Endothelial cell (in vitro differentiated cells): ENCODE measurements around the gene H2BK1. TPM values are rescaled to one million over a fixed set of nuclear protein-coding genes. Genes with fewer than 3 reads are reported as not detected.
A peak's percentile ranks its signal among the peaks of the same experiment; 100 is the strongest.

Experiments
- DNase-seq: peaks from one replicate; pipeline ENCODE4 v3.0.0; 2021; ENCODE audit warnings: low spot score
- H3K27ac Mint-ChIP-seq: one replicate; pipeline ENCODE4 v1.8.0; 2021; ENCODE audit warnings: mixed read lengths, inconsistent platforms; ENCODE audit not compliant: unreplicated experiment
- H3K27me3 Mint-ChIP-seq: one replicate; pipeline ENCODE4 v1.8.0; 2021; ENCODE audit warnings: mild to moderate bottlenecking, moderate library complexity, mixed read lengths, inconsistent platforms; ENCODE audit not compliant: unreplicated experiment
- H3K36me3 Mint-ChIP-seq: one replicate; pipeline ENCODE4 v1.8.0; 2021; ENCODE audit warnings: mild to moderate bottlenecking, low read depth, mixed read lengths, inconsistent platforms; ENCODE audit not compliant: unreplicated experiment
- H3K4me1 Mint-ChIP-seq: one replicate; pipeline ENCODE4 v1.8.0; 2021; ENCODE audit warnings: mild to moderate bottlenecking, mixed read lengths, inconsistent platforms; ENCODE audit not compliant: unreplicated experiment
- H3K4me3 Mint-ChIP-seq: one replicate; pipeline ENCODE4 v1.8.0; 2021; ENCODE audit warnings: mild to moderate bottlenecking, mixed read lengths, inconsistent platforms; ENCODE audit not compliant: unreplicated experiment
- H3K9me3 Mint-ChIP-seq: one replicate; pipeline ENCODE4 v1.8.0; 2021; ENCODE audit warnings: mixed read lengths, inconsistent platforms; ENCODE audit not compliant: unreplicated experiment
- CTCF ChIP-seq: fragments of 200-600 bp; sonication (generic); IDR thresholded peaks from one replicate; pipeline ENCODE4 v1.5.0; 2021; ENCODE audit warnings: antibody characterized with exemption; ENCODE audit not compliant: unreplicated experiment
- total RNA-seq: library from RNA; stranded (reverse); fragmentation: NEBNext Ultra II Directional; extraction: Animal tissue kit (Norgen Biotek cat#: 25700); gene quantifications from one replicate; pipeline ENCODE4 v1.2.1, GENCODE V29; 2021; ENCODE audit not compliant: unreplicated experiment

The H2BK1 gene
- total RNA-seq, 1 donor from 2014 or later, result not detected

DNA sequence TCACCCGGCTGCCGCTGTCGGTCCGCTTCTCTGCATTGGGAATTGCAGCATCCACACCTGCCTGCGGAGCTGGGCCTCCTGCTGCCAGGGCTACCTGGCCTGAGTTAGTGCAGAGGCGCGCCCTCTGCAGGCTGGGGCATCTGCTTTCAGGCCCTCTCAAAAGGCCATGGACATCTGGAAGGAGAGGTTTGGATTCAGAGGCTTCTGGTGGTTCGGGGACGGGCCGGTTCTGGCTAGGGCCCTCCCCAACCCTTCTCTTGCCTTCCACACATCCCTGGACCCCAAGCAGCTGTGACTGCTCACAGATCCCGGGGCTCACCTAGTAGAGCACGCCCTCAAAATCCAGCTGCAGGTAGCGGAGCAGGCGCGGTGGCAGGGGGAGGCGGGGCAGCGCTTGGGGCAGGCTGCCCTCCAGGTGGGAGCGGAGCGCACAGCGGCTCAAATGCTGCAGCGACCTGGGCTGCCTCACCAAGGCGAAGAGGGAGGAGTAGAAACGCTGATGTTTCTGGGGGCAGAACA lies 34.4 kb downstream of the H2BK1 start:
- H3K27me3 Mint-ChIP-seq, result peaks cover 15% of the 10 kb centered on the region

GRCh38 chr7:151175047-151175792 lies 35.1 kb downstream of the H2BK1 start:
- TF ChIP-seq CTCF, result no peak
- H3K9me3 Mint-ChIP-seq, result no peaks in the 10 kb centered on the region
- H3K4me3 Mint-ChIP-seq, result no peak overlapping the region
- peaks cover 15% of the 10 kb centered on the region for H3K27me3 Mint-ChIP-seq
- H3K27ac Mint-ChIP-seq, result no peak overlapping the region
- DNase-seq, result no peak
- peaks cover 10% of the 10 kb centered on the region for H3K36me3 Mint-ChIP-seq
- peaks cover 9% of the 10 kb centered on the region for H3K4me1 Mint-ChIP-seq

More for the DNA sequence above, 34.4 kb downstream of the H2BK1 start:
- H3K36me3 Mint-ChIP-seq, result peaks cover 10% of the 10 kb centered on the region
- no peak for DNase-seq
- no peak overlapping the region for H3K4me3 Mint-ChIP-seq
- peaks cover 9% of the 10 kb centered on the region for H3K4me1 Mint-ChIP-seq
- no peaks in the 10 kb centered on the region for H3K9me3 Mint-ChIP-seq
- no peak overlapping the region for H3K27ac Mint-ChIP-seq
- no peak for TF ChIP-seq CTCF

DNA sequence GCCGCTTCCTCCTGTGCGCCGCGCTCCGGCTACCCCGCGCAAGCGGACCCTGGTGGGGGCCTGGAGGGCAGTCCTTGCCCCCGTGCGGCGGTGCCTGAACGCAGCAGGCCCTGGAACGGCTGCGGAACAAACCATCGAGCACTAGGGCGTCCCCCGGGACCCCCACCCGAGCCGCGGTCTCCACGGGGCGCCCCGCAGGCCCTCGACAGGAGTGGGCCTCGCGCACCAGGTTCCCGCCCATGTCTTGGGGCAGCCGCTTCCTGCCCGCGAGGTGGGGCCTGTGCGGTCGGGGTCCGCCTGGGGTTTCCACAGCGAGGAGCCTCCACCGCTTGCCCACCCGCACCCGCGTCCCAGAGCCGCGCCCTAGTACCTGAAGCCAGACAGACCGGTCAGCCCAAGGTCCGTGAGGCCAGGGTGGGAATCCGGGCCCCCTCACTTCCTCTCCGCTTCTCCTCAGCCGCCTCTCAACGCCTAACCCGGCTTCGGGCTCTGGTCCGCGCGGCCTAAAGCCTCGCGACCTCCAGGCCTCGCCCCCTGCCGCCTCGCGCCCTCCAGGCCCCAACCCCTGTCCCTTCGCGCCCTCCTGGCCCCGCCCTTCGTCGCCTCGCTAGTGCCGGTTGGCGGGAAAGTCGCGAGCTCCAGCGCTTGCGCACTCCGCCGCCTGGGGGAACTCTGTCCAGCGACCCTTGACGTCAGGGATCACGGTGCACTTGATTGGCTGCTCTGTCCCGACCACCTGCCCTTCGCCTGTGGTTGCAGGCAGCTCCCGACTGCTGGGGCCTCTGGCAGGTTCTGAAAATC lies 35.8 kb downstream of the H2BK1 start:
- Mint-ChIP-seq H3K9me3 (no peaks in the 10 kb centered on the region), H3K27me3 (peaks cover 22% of the 10 kb centered on the region), H3K27ac (no peak overlapping the region), H3K4me1 (peaks cover 9% of the 10 kb centered on the region), H3K36me3 (peaks cover 10% of the 10 kb centered on the region), H3K4me3 (no peak overlapping the region)
- DNase-seq, result no peak
- no peak for TF ChIP-seq CTCF

- no peak overlapping the region for H3K4me3 Mint-ChIP-seq
- H3K27ac Mint-ChIP-seq, result peak overlapping the region; percentile 42
- peaks cover 8% of the 10 kb centered on the region for H3K4me1 Mint-ChIP-seq
- no peak for DNase-seq
- H3K36me3 Mint-ChIP-seq, result peaks cover 10% of the 10 kb centered on the region
- no peaks in the 10 kb centered on the region for H3K9me3 Mint-ChIP-seq
- H3K27me3 Mint-ChIP-seq, result peaks cover 26% of the 10 kb centered on the region
- no peak for TF ChIP-seq CTCF
Observed at GRCh38 chr7:151173386-151174245, 36.7 kb downstream of the H2BK1 start.
